ENCODE results near the gene COPS4.
"Not testable (repeated sequence)": the region's sequence is repeated elsewhere in the genome, so short reads cannot be mapped to it uniquely, and the experiment has no call there.

COPS4 gene

DNA sequence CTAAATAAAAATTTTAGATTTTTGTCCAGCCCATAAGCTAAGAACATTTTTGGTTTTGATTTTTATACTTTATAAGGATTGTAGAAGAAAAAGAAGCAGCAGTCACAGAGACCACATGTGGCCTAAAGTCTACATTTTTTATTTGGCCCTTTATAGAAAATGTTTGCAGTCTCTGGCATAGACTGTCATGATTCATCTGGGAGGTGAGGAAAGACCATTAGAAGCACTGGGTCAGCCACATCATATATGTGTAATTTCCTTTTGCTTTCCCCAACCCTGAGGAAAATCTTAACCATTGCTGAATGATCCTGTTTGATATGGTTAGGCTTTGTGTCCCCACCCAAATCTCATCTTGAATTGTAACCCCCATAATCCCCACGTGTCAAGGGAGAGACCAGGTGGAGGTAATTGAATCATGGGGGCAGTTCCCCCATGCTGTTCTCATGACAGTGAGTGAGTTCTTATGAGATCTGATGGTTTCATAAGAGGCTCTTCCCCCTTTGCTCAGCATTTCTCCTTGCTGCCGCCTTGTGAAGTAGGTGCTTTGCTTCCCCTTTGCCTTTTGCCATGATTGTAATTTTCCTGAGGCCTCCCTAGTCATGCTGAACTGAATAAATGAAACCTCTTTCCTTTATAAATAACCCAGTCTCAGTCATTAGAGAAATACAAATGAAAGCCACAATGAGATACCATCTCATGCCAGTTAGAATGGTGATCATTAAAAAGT is 12.1 kb upstream of the COPS4 start:
- DNase-seq (ENCODE audit: extremely low read depth in 1 of 2, low read depth in 1 of 2), result no peak

DNA sequence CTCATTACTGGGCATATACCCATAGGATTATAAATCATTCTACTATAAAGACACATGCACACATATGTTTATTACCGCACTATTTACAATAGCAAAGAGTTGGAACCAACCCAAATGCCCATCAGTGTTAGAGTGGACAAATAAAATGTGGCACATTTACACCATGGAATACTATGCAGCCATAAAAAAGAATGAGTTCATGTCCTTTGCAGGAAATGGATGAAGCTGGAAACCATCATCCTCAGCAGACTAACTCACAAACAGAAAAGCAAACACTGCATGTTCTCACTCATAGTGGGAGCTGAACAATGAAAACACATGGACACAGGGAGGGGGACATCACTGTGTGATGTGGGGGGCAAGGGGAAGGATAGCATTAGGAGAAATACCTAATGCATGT is 11.4 kb upstream of the COPS4 start:
- not testable (repeated sequence) for DNase-seq (ENCODE audit: extremely low read depth in 1 of 2, low read depth in 1 of 2)

DNA sequence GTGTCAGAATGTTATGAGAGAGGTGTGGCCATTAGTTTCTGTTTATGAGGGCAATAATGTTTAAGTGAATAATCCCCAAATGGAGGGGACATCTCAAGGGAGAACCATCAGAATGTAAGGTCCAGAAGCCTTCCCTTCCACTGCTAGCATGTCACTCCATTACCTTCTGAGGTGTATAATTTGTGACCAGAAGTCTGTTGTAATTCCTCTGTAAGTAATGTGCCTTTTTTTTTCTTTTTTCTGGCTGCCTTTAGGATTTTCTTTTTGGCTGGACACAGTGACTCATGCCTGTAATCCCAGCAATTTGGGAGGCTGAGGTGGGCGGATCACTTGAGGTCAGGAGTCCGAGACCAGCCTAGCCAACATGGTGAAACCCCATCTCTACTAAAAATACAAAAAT is 10.8 kb upstream of the COPS4 start:
- DNase-seq (ENCODE audit: extremely low read depth in 1 of 2, low read depth in 1 of 2), result no peak

DNA sequence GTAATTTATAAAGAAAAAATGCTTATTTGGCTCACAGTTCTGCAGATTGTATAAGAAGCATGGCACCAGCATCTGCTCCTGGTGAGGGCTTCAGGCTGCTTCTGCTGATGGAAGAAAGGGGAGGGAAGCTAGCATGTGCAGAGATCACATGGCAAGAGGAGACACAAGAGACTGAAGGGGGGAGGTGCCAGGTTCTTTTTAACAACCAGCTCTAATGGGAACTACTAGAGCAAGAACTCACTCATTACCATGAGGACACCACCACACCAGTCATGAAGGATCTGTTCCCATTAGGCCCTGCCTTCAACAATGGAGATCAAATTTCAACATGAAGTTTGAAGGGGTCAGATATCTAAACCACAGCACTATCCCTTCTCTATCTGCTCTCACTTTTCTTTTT is 9.4 kb upstream of the COPS4 start:
- no peak for DNase-seq (ENCODE audit: extremely low read depth in 1 of 2, low read depth in 1 of 2)

DNA sequence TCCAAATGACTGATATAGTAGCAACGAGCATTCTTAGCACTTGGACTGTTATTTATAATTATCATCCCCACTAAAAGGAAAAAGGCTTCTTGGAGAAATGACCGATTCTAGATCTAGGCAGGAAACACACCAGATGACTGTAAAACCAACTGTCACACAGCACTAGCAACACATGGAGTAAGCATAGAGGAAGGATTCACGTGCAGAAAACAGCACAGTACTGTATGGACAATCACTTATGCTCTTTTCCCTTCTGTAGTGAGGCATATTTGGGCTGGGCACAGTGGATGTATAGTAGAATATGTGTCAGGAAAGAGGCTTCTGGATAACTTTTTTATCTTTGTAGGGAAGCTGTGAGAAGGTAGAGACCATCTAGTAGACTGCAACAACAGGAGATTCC is 6.0 kb upstream of the COPS4 start:
- DNase-seq (ENCODE audit: extremely low read depth in 1 of 2, low read depth in 1 of 2), result no peak

DNA sequence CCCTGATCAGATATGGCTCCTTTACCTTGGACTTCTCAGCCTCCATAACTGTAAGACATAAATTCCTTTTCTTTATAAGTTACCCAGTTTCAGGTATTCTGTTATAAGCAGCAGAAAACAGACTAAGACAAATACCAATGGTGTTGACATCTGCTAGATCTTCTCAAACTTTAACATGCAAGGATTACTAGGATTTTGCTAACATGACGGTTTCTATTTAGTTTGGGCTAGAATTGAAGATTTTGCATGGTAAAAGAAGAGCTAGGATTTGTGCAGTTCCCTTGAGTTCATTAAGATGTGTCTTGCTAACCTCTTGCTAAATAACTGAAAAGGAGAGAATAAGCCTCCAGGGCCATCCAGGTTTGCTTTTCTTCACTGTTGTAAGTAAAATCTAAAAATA is 5.3 kb upstream of the COPS4 start:
- no peak for DNase-seq (ENCODE audit: extremely low read depth in 1 of 2, low read depth in 1 of 2)

DNA sequence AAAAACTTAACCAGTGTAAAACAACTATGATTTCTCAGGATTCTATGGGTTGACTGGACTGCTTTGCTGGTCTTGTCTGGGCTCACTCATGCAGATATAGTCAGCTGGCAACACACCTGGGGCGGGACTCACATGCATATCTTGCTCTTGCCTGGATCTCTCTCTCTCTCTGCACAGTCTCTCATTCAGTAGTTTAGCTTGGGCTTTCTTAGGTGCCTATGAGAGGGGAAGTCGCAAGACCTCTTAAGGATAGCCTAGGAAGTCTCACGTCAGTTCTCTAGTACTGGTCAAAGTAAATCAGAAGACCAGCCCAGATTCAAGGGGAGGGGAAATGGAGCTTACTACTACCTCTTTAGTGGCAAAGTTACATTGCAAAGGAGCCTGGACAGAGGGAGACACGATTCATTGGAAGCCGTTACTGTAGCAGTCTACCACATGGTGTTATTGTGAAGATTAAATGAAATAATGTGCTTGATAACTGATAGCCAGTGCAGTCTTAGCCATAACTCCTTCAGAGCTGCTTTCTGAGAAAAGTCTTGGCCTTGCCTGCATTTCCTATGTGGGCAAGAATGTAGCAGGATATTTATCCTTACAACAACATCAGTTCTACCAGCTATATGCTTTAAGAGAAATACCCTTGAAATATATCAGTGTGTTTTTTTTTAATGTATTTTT is 2.1 kb downstream of the COPS4 start:
- DNase-seq (ENCODE audit: extremely low read depth in 1 of 2, low read depth in 1 of 2), result no peak

DNA sequence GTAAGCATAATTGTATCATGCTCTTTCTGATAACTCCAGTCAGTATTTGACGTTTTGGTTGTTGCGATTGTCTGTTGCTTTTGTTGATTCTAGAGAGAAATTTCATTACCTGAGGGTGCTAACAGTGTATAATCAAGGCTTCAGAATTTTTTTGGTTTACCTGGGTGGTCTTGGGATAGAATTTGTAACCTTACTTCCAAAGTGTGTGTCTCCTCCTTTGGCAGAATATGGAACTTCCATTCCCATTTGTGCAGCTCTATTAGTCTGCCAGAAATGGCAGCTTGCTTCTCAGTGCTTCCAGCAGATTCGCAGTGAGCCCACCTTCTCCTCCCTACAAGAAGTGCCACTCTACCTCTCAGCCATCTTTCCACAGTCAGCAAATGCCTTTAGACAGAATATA is 5.3 kb downstream of the COPS4 start:
- no peak for DNase-seq (ENCODE audit: extremely low read depth in 1 of 2, low read depth in 1 of 2)

DNA sequence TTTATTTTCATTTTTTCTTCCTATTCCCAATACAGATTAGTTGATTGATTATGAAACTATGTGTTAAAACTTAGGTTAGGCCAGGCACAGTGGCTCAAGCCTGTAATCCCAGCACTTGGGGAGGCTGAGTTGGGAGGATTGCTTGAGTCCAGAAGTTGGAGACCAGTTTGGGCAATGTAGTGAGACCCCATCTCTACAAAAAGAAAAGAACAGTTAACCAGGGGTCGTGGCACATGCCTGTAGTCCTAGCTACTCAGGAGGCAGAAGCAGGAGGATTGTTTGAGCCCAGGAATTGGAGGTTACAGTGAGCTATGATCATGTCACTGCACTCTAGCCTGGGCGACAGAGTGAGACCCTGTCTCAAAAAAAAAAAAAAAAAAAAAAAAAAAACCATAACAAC is 8.2 kb downstream of the COPS4 start:
- DNase-seq (ENCODE audit: extremely low read depth in 1 of 2, low read depth in 1 of 2), result not testable (repeated sequence)

DNA sequence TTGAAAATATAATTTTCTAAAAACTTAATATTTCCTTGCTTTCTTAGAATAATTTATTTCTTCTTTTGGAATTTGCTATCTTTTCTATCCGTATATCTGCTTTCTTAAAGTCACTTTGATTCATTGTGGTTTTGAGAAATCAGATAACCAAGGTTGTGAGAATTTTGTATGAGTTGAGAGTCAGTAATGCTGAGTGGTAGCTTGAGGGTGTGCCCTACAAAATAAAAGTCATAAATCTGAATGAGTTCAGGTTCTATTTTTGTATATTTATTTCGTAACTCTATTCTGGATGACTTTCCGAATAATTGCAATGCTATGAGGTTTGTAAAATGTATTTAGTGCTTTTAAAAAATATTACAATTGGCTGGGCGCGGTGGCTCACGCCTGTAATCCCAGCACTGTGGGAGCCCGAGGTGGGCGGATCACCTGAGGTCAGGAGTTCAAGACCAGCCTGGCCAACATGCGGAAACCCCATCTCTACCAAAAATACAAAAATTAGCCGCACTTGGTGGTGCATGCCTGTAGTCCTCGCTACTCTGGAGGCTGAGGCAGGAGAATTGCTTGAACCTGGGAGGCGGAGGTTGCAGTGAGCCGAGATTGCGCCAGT is 8.9 kb downstream of the COPS4 start:
- DNase-seq (ENCODE audit: extremely low read depth in 1 of 2, low read depth in 1 of 2), result no peak

DNA sequence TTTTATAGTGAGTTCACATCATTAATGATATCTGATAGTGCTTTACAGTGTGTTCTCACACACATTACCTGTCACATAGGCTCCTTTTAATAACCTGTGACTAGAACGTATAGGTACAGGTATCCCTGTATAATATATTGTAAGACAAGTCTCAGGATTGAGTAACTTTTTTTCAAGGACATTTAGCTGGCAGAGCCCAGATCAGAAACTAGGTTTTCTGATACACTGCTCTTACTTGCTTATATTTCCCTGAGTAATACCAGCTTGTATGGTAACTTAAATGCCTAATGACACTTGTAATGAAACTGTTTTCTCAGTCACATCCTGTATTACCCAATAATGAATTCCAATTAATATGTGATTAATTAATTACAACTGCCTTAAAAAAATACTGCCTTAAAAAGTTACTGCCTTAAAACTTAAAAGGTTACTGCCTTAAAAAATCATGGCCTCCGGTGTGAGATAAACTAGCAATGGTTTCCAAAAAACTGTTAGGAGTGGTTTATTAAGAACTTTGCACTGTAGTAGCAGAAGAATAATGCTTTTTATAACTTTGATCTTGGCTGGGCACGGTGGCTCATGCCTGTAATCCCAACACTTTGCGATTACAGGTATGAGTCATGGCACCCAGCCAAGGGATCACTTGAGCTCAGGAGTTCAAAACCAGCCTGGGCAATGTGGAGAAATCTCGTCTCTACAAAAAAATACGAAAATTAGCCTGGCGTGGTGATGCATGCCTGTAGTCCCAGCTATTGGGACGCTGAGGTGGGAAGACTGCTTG is 11.9 kb downstream of the COPS4 start:
- no peak for DNase-seq (ENCODE audit: extremely low read depth in 1 of 2, low read depth in 1 of 2)

DNA sequence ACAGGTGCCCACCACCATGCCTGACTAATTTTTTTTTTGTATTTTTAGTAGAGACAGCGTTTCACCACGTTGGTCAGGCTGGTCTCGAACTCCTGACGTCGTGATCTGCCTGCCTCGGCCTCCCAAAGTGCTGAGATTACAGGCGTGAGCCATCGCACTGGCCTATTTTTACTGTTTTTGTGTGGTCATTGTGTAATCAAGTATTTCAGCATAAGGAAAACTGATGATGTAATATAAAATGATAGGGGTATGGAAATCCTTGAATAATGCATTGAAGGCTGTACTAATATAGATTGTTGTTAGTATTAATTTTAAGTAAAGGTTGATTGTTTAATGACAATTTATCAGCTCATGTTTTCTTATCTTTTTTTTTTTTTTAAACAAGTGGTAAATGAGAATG is 13.8 kb downstream of the COPS4 start:
- not testable (repeated sequence) for DNase-seq (ENCODE audit: extremely low read depth in 1 of 2, low read depth in 1 of 2)

DNA sequence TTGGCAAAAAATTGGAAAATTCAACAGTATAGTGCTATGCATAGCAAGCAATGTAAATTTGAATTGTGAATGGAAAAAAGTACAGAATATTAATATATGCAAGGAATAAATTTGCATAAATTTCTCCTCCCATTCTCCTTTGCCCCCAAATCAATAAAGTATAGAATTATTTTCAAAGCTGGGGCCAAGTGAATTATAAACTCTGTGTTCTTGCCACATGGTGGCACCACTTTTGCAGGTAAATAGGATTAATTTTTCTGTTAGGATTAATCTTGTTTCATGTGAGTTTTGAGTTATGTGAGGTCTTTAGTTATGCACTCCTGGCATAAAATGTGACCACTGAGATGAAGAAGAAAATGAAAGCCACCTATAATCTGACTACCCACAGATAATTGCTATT is 19.9 kb downstream of the COPS4 start:
- no peak for DNase-seq (ENCODE audit: extremely low read depth in 1 of 2, low read depth in 1 of 2)

DNA sequence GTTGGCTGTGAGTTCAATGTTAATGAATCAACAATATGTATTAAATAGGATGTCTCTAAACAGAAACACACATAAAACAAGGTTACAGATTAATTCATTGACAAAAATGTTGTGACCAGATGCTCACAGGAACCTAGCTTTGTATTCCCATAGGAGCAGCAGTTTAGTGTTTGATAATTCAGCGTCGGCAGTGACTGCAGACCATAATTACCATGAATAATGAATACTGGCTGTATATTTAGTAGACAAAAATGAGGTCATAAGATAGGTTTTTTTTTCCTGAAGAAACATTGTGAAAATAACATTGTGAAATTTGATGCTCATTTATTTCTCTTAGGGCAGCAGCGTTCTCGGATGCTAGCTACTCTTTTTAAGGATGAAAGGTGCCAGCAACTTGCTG is 27.8 kb downstream of the COPS4 start:
- no peak for DNase-seq (ENCODE audit: extremely low read depth in 1 of 2, low read depth in 1 of 2)

DNA sequence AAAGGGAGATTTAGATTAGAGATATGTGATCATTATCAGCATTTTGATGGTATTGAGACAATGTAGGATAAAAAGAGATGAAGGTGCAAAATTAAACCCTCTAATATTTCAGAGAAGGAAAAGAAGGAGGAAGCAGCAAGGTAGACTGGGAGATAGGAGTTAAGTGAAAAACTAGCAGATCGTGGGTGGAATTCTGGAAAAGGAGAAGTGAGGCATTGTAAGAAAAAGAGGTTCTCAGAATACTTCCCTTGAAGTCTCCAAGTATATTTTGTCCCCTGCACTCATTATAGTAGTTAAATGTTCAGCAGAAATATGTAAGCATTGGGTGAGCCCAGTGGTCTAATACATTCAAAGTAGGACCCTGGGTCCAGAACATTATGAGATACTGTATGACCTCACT is 30.3 kb downstream of the COPS4 start:
- no peak for DNase-seq (ENCODE audit: extremely low read depth in 1 of 2, low read depth in 1 of 2)

DNA sequence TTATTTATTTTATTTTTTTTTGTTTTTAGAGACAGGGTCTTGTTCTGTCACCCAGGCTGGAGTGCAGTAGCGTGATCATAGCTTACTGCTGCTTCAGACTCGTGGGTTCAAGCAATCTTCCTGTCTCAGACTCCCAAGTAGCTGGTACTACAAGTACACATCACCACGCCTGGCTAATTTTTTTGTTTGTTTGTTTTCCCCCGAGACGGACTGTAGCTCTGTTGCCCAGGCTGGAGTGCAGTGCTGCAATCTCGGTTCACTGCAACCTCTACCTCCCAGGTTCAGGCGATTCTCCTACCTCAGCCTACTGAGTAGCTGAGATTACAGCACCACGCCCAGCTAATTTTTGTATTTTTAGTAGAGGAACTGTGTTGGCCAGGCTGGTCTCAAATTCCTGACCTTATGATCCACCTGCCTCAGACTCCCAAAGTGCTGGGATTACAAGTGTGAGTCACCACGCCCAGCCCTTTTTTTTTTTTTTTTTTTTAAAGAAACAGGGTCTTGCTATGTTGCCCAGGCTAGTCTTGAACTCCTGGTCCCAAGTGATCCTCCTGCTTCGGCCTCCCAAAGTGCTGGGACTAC is 32.2 kb downstream of the COPS4 start:
- DNase-seq (ENCODE audit: extremely low read depth in 1 of 2, low read depth in 1 of 2), result no peak

DNA sequence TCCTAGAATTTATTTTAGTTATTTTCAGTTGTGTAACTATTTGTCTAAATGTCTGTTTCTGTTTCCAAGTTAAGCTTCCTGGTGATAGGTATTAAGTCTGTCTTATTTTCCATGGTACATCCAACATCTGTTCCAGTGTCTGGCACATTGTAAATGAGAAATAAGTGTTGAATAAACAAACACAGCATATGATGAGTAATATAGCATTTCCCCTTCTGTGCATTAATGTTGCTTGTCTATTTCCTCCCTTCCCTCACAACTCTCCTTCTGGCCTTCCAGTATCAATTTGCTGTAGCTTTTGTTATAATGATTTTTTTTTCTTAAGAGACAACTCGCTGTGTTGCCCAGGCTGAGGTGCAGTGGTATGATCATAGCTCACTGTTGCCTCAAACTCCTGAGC is 36.1 kb downstream of the COPS4 start:
- no peak for DNase-seq (ENCODE audit: extremely low read depth in 1 of 2, low read depth in 1 of 2)

DNA sequence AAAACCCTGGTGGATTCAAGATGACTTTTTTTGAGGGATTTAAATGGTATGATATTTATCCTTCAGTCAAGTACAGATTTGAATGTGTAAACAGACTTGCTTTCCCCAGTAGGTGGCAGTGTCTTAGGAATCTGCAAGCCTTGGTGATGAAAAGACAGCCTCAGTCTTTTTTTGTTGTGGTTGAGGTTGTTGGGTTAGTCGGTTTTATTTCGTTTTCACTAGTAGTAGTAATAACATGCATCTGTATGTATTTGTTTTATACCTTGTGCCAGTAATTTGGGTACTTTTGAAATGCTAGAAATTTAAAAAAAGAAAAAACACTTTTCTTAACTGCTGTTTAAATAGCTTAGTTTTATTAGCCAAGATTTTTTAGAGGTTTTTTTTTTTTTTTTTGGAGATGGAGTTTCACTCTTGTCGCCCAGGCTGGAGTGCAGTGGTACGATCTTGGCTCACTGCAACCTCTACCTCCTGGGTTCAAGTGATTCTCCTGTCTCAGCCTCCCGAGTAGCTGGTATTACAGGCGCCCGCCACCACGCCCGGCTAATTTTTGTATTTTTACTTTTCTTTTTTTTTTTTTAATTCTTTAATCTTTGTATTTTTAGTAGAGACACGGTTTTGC is 39.2 kb downstream of the COPS4 start:
- no peak for DNase-seq (ENCODE audit: extremely low read depth in 1 of 2, low read depth in 1 of 2)

DNA sequence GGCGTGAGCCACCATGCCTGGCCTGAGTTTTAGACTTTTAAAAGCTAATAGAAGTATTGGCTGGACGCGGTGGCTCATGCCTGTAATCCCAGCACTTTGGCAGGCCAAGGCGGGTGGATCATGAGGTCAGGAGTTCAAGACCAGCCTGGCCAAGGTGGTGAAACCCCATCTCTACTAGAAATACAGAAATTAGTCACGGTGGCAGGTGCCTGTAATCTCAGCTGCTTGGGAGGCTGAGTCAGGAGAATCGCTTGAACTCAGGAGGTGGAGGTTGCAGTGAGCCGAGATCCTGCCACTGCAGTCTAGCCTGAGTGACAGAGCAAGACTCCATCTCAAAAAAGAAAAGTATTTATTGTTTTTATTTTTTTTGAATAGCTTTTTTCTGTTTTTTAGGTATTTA is 39.8 kb downstream of the COPS4 start:
- peak in 1 of 2 donors; percentile 34 for DNase-seq (ENCODE audit: extremely low read depth in 1 of 2, low read depth in 1 of 2)

DNA sequence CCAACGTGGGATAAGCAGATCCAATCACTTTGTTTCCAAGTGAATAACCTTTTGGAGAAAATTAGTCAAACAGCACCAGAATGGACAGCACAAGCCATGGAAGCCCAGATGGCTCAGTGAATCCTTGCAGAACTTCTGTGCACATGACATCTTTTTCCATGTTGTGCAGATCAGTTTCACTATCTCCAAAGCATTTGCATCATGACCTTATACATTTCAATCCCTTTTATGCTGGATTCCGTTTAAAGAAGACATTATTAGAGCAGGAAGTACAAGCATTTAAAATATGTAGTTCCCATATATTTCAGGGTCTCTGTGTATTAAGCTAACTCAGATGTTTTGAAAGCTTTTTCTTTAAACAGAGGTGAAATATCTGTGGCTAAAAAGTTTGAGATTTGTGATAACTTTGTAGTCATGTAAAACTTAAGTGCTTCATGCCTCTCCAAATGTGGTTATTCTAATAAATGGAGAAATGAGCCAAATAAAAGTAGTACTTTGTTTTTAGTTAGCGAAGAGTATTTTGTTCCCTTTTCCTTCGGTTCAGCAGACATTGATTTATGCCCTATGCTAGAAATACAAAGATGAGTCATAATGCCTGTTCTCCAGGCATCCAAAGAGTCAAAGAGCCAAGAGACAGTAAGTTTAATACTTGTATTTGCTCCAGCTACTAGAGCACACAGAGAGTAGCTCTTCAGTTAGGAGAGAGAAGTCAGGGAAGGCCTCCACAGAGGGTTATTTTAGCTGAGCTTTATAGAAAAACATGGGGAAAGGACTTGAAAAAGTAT is 40.5 kb downstream of the COPS4 start:
- DNase-seq (ENCODE audit: extremely low read depth in 1 of 2, low read depth in 1 of 2), result no peak

Data from stimulated activated CD8-positive, alpha-beta memory T cell treated with anti-CD3 and anti-CD28 coated beads, Interleukin-7, amount 100 ng/mL, for 48 hours (primary cell).